Measurements from ENCODE around the gene HOXA7.

Gene HOXA7

GRCh38 chr7:27130540-27131389, 25.7 kb downstream of the HOXA7 start, which contains the start of gene HOXA4:
HOXA4 (minus strand) TSS chr7:27130757; CDS start chr7:27130733, 24 bp downstream.
- DNase-seq, result peak; percentile 77

- DNase-seq, result no peak
Observed at GRCh38 chr7:27129729-27130539, 26.5 kb downstream of the HOXA7 start.

GRCh38 chr7:27128776-27129728, 27.4 kb downstream of the HOXA7 start:
- no peak for DNase-seq

GRCh38 chr7:27128034-27128433, 28.4 kb downstream of the HOXA7 start:
- DNase-seq, result no peak

GRCh38 chr7:27126596-27127327, 29.7 kb downstream of the HOXA7 start:
- no peak for DNase-seq

- no peak for DNase-seq
Observed at GRCh38 chr7:27125986-27126394, 30.5 kb downstream of the HOXA7 start.

GRCh38 chr7:27124902-27125689, 31.4 kb downstream of the HOXA7 start:
- DNase-seq, result no peak

- no peak for DNase-seq
Observed at GRCh38 chr7:27124096-27124901, 32.2 kb downstream of the HOXA7 start.

GRCh38 chr7:27123477-27124053, 32.9 kb downstream of the HOXA7 start:
- DNase-seq, result no peak

GRCh38 chr7:27123007-27123476, 33.4 kb downstream of the HOXA7 start:
- no peak for DNase-seq

GRCh38 chr7:27122077-27122910, 34.2 kb downstream of the HOXA7 start:
- DNase-seq, result no peak

- no peak for DNase-seq
Observed at GRCh38 chr7:27121684-27122076, 34.8 kb downstream of the HOXA7 start.

GRCh38 chr7:27119412-27119911, 37.0 kb downstream of the HOXA7 start:
- no peak for DNase-seq

- DNase-seq, result no peak
Observed at GRCh38 chr7:27118580-27118979, 37.9 kb downstream of the HOXA7 start.

- DNase-seq, result no peak
Observed at GRCh38 chr7:27117887-27118491, 38.5 kb downstream of the HOXA7 start.

- no peak for DNase-seq
Observed at GRCh38 chr7:27116962-27117886, 39.3 kb downstream of the HOXA7 start.
